H1 (cell line): ENCODE data around the gene AKAP4. TPM values are rescaled to one million over a fixed set of nuclear protein-coding genes. Genes with fewer than 3 reads are reported as not detected.
A peak's percentile ranks its signal among the peaks of the same experiment; 100 is the strongest.

Experiments
- CTCF ChIA-PET: fragments of 300-600 bp; sonication (Branson Sonifier 250); formaldehyde crosslinking; loops from one replicate; lab custom pipeline; 2021; ENCODE audit not compliant: partially characterized antibody; lab: Charles Lee
- POLR2A ChIA-PET: fragments of 300-600 bp; sonication (Branson Sonifier 250); formaldehyde crosslinking; loops from one replicate; lab custom pipeline; 2021; ENCODE audit warnings: inconsistent platforms; ENCODE audit not compliant: partially characterized antibody; lab: Charles Lee
- DNase-seq, 2 experiments: peaks; one replicate each; pipeline versions ENCODE4 v3.0.0 to v3.0.0-alpha.2; 2010 to 2022; ENCODE audit warnings: low spot score in 2 of 2, low read depth in 1 of 2, mixed read lengths in 1 of 2
- FAIRE-seq: peaks from 2 replicates; lab custom pipeline; 2011; peaks lifted over from hg19 to GRCh38; lab: Jason Lieb, UNC
- H2AFZ ChIP-seq: 2 replicates; pipeline ENCODE4 v1.8.1; 2012; ENCODE audit warnings: low read length, inconsistent platforms
- H2AK5ac ChIP-seq: 2 replicates; pipeline ENCODE4 v1.6.1; 2013; ENCODE audit warnings: low read depth, low read length
- H2BK120ac ChIP-seq: replicated peaks from 2 replicates; pipeline ENCODE3; 2013; ENCODE audit warnings: low read depth, low read length, inconsistent platforms
- H2BK12ac ChIP-seq: 2 replicates; pipeline ENCODE4 v1.6.1; 2013; ENCODE audit warnings: low read depth, low read length
- H2BK15ac ChIP-seq: 2 replicates; pipeline ENCODE4 v1.6.1; 2013; ENCODE audit warnings: low read length
- H2BK20ac ChIP-seq: 2 replicates; pipeline ENCODE4 v1.6.1; 2013; ENCODE audit warnings: low read length
- H2BK5ac ChIP-seq: 2 replicates; pipeline ENCODE4 v1.6.1; 2013; ENCODE audit warnings: low read depth, low read length
- H3K14ac ChIP-seq: 2 replicates; pipeline ENCODE4 v1.6.1; 2013; ENCODE audit warnings: inconsistent platforms; ENCODE audit not compliant: insufficient read length
- H3K18ac ChIP-seq: 2 replicates; pipeline ENCODE4 v1.6.1; 2013; ENCODE audit warnings: low read length; ENCODE audit errors: extremely low read depth
- H3K23ac ChIP-seq: 2 replicates; pipeline ENCODE4 v1.6.1; 2013; ENCODE audit warnings: inconsistent platforms; ENCODE audit not compliant: insufficient read length
- H3K23me2 ChIP-seq: 2 replicates; pipeline ENCODE4 v1.6.1; 2013; ENCODE audit warnings: low read depth, low read length
- H3K27ac ChIP-seq: 2 replicates; pipeline ENCODE4 v1.6.1; 2011; ENCODE audit warnings: low read depth, low read length, inconsistent platforms
- H3K27me3 ChIP-seq, 4 experiments: replicated peaks in 1 of 4; 1 replicate in 1 of 4; 2 replicates in 3 of 4; pipeline versions ENCODE4 v1.6.1 to v1.8.1; 2011 to 2013; ENCODE audit warnings: low read length in 3 of 4, mild to moderate bottlenecking in 3 of 4, inconsistent platforms in 2 of 4, mixed read lengths in 2 of 4, moderate library complexity in 1 of 4; ENCODE audit not compliant: control insufficient read depth in 3 of 4, insufficient read depth in 3 of 4; ENCODE audit errors: extremely low read depth in 1 of 4
- H3K36me3 ChIP-seq, 4 experiments: 2 replicates each; pipeline versions ENCODE4 v1.6.1 to v1.8.1; 2011 to 2013; ENCODE audit warnings: mild to moderate bottlenecking in 4 of 4, low read length in 3 of 4, moderate library complexity in 2 of 4, control low read depth in 1 of 4, inconsistent platforms in 1 of 4; ENCODE audit not compliant: insufficient read depth in 4 of 4, control insufficient read depth in 2 of 4
- H3K4ac ChIP-seq: replicated peaks from 2 replicates; pipeline ENCODE3; 2013; ENCODE audit warnings: low read length, low read depth, mixed read lengths, inconsistent platforms; ENCODE audit not compliant: insufficient read length
- H3K4me1 ChIP-seq, 4 experiments: replicated peaks in 1 of 4; 1 replicate in 1 of 4; 2 replicates in 3 of 4; pipeline versions ENCODE4 v1.6.1 to v1.8.1; 2011 to 2013; ENCODE audit warnings: low read length in 3 of 4, inconsistent platforms in 2 of 4, mixed read lengths in 1 of 4; ENCODE audit not compliant: insufficient read depth in 4 of 4, control insufficient read depth in 3 of 4
- H3K4me2 ChIP-seq, 2 experiments: 2 replicates each; pipeline versions ENCODE4 v1.6.1 to v1.8.1; 2011 to 2013; ENCODE audit warnings: low read depth in 2 of 2, low read length in 2 of 2, control low read depth in 1 of 2, inconsistent platforms in 1 of 2, mild to moderate bottlenecking in 1 of 2; ENCODE audit not compliant: insufficient read depth in 1 of 2
- H3K4me3 ChIP-seq, 4 experiments: fragments of 200-600, 300-600 bp in 1 of 4; sonication (generic), shearing (Covaris generic), sonication (Bioruptor Twin) in 1 of 4; 2 replicates each; pipeline versions ENCODE4 v1.5.1 to v1.8.1; 2011 to 2016; ENCODE audit warnings: low read length in 4 of 4, low read depth in 3 of 4, control low read depth in 2 of 4, inconsistent platforms in 2 of 4, mild to moderate bottlenecking in 2 of 4, mixed read lengths in 1 of 4, moderate library complexity in 1 of 4; ENCODE audit not compliant: insufficient read depth in 2 of 4; ENCODE audit errors: extremely low read depth in 1 of 4
- H3K56ac ChIP-seq: replicated peaks from 2 replicates; pipeline ENCODE3; 2013; ENCODE audit warnings: low read depth, mild to moderate bottlenecking, mixed read lengths, low read length, inconsistent platforms; ENCODE audit not compliant: insufficient read length
- H3K79me1 ChIP-seq: 2 replicates; pipeline ENCODE4 v1.6.1; 2013; ENCODE audit warnings: low read depth, low read length, control low read depth
- H3K79me2 ChIP-seq, 2 experiments: 2 replicates each; pipeline versions ENCODE4 v1.6.1 to v1.8.1; 2012 to 2013; ENCODE audit warnings: low read length in 2 of 2, mild to moderate bottlenecking in 2 of 2, inconsistent platforms in 1 of 2; ENCODE audit not compliant: insufficient read depth in 2 of 2, control insufficient read depth in 1 of 2
- H3K9ac ChIP-seq, 4 experiments: replicated peaks in 1 of 4; 1 replicate in 1 of 4; 2 replicates in 3 of 4; pipeline versions ENCODE4 v1.6.1 to v1.8.1; 2011 to 2013; ENCODE audit warnings: low read depth in 3 of 4, low read length in 3 of 4, control low read depth in 2 of 4, mild to moderate bottlenecking in 2 of 4, moderate library complexity in 2 of 4, inconsistent platforms in 1 of 4; ENCODE audit errors: extremely low read depth in 1 of 4
- H3K9me3 ChIP-seq, 2 experiments: 2 replicates each; pipeline versions ENCODE4 v1.6.1 to v1.8.1; 2012 to 2013; ENCODE audit warnings: mild to moderate bottlenecking in 2 of 2, moderate library complexity in 2 of 2, control low read depth in 1 of 2, inconsistent platforms in 1 of 2, low read depth in 1 of 2, low read length in 1 of 2, mixed read lengths in 1 of 2; ENCODE audit not compliant: insufficient read depth in 2 of 2
- H4K20me1 ChIP-seq, 2 experiments: replicated peaks in 1 of 2; 2 replicates each; pipeline versions ENCODE3 to v1.8.1; 2011 to 2013; ENCODE audit warnings: inconsistent platforms in 2 of 2, low read length in 2 of 2, mild to moderate bottlenecking in 1 of 2; ENCODE audit not compliant: insufficient read depth in 2 of 2, control insufficient read depth in 1 of 2
- H4K5ac ChIP-seq: 2 replicates; pipeline ENCODE4 v1.6.1; 2013; ENCODE audit warnings: low read length, low read depth, mixed read lengths, inconsistent platforms; ENCODE audit not compliant: insufficient read length
- H4K8ac ChIP-seq: 2 replicates; pipeline ENCODE4 v1.8.0; 2013; ENCODE audit warnings: mild to moderate bottlenecking, moderate library complexity, low read length, inconsistent platforms; ENCODE audit not compliant: insufficient read depth; ENCODE audit errors: extremely low read depth
- H4K91ac ChIP-seq: replicated peaks from 2 replicates; pipeline ENCODE3; 2013; ENCODE audit warnings: low read length, mixed read lengths, inconsistent platforms; ENCODE audit not compliant: insufficient read length
- BACH1 ChIP-seq: IDR thresholded peaks from 2 replicates; pipeline ENCODE4 v1.6.1; 2012; ENCODE audit warnings: low read length, improper control_type of control experiment
- SIN3A ChIP-seq, 2 experiments: IDR thresholded peaks in 1 of 2; conservative IDR thresholded peaks in 1 of 2; 2 replicates each; pipeline ENCODE4 v1.6.1; 2011 to 2012; ENCODE audit warnings: low read length in 2 of 2, improper control_type of control experiment in 1 of 2, low read depth in 1 of 2, mild to moderate bottlenecking in 1 of 2
- SIRT6 ChIP-seq: IDR thresholded peaks from one replicate; pipeline ENCODE4 v1.7.1; 2012; ENCODE audit warnings: low read length, inconsistent platforms
- WGBS, 2 experiments: shearing (Covaris generic) in 1 of 2; methylation state at CpG; one replicate each; pipeline versions ENCODE4 v1.1.6 to v1.1.7; 2013 to 2015; ENCODE audit warnings: low lambda C conversion rate in 2 of 2, mixed read lengths in 2 of 2, inconsistent platforms in 1 of 2, low coverage in 1 of 2, missing lambda C conversion rate in 1 of 2; ENCODE audit not compliant: insufficient replicate concordance in 2 of 2, insufficient coverage in 1 of 2, insufficient read length in 1 of 2; ENCODE audit errors: extremely low coverage in 1 of 2, missing lambda C conversion rate in 1 of 2; 5-methylcytosine and 5-hydroxymethylcytosine counted together
- polyA plus RNA-seq, 7 experiments: library from polyadenylated mRNA; depleted of rRNA in 3 of 7; stranded (reverse) in 5 of 7; unstranded in 2 of 7; fragments of >200 nt in 5 of 7; fragments of 200-250 nt in 2 of 7; gene quantifications; 1 replicate in 5 of 7; 2 replicates in 1 of 7; 4 replicates in 1 of 7; pipeline versions ENCODE4 v1.2.1 to v1.2.3, GENCODE V29; 2011 to 2013; ENCODE audit warnings: missing spikeins in 2 of 7, mixed read lengths in 2 of 7
- total RNA-seq: library from RNA; stranded (reverse); fragmentation: NEBNext Ultra II Directional; extraction: Animal tissue kit (Norgen Biotek cat#: 25700); gene quantifications from 2 replicates; pipeline ENCODE4 v1.2.1, GENCODE V29; 2021

The AKAP4 gene
- total and polyA plus RNA-seq, 2 of the 8 experiments (the other 6 are each of a cell fraction or from before 2014, with no cell fraction given): not detected

DNA sequence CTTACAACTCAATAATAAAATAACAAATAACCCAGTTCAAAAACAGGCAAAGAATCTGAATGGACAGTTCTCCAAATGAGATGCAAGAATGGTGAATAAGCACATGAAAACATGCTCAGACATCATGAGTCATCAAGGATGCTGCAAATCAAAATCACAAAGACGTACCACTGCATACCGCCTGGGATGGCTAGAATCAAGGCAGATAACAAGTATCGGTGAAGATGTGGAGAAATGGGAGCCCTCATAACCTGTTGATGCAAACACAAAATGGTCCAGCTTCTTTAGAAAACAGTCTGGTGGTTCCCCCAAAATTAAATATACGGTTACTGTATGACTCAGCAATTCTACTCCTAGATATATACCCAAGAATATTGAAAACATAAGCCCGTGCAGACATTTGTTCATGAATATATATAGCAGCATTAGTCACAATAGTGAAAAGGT lies 32.5 kb downstream of the AKAP4 start:
- Histone ChIP-seq H2BK12ac (no peak overlapping the region), H3K4me3 (no peak overlapping the region), H3K27me3 (no peaks in the 10 kb centered on the region), H4K5ac (no peak overlapping the region), H3K14ac (no peak overlapping the region), H3K56ac (no peak overlapping the region), H3K36me3 (no peaks in the 10 kb centered on the region), H3K4me1 (0 out of 7 replicates have a peak, but pooled peaks cover 0 to 3% (median 0%) of the 10 kb centered on the region in 4 experiments), H2BK5ac (no peak overlapping the region), H3K23me2 (no peaks in the 10 kb centered on the region), H4K20me1 (no peaks in the 10 kb centered on the region), H3K27ac (no peak overlapping the region), H3K18ac (no peak overlapping the region), H2BK120ac (no peak overlapping the region), H3K9me3 (no peaks in the 10 kb centered on the region), H2BK20ac (no peak overlapping the region), H3K4ac (no peak overlapping the region), H4K91ac (no peak overlapping the region), H3K79me1 (no peaks in the 10 kb centered on the region), H3K9ac (no peak overlapping the region), H3K79me2 (no peaks in the 10 kb centered on the region), H2BK15ac (no peak overlapping the region), H4K8ac (no peak overlapping the region), H2AK5ac (no peak overlapping the region), H2AFZ (no peak overlapping the region), H3K23ac (no peak overlapping the region), H3K4me2 (no peak overlapping the region)
- WGBS, 2 experiments: 76% methylated on average over 5 of the region's 5 CpGs; no CpG with 5 or more reads in 1 of the 2 experiments
- TF ChIP-seq BACH1 (0 out of 2 replicates have a peak, but pooled peaks have one; percentile 14), SIN3A (conservative IDR thresholded peaks at IDR 0.05 in 1 of 2, IDR thresholded peaks at IDR 0.05 in 1 of 2; ENCODE audit: low read depth in 1 of 2, low read length in 2 of 2) (no peak), SIRT6 (no peak)
- ChIA-PET CTCF (no interaction called here), POLR2A (no interaction called here)
- no peak for DNase-seq
- FAIRE-seq: no peak
